ENCODE measurements around the gene ZNF121.
"Not testable (repeated sequence)": the region's sequence is repeated elsewhere in the genome, so short reads cannot be mapped to it uniquely, and the experiment has no call there.

ZNF121 gene

GRCh38 chr19:9584073-9584833 lies at the start of gene ZNF121:
Gene ZNF121 (minus strand): TSS chr19:9584504. CDS start chr19:9568097, 16,407 bp downstream.
- peak; percentile 91 to 92 for DNase-seq

DNA sequence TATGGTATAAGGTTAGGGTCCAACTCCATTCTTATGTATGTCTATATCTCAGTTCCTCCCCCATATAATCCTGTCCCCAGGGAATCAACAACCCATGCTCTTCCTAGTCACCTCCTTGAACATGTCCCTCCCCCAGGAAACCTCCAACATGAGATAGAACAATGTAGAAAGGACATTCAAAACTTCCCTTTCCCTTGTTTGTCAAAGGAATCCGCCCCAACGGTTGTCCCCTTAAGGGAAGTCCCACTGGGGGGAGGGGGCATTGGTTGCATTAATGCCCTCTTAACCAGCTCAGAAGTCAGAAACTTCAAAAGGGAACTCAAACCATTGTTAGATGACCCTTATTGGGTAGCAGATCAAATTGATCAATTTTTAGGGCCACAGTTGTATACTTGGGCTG lies 43.6 kb upstream of the ZNF121 start:
- DNase-seq = no peak

DNA sequence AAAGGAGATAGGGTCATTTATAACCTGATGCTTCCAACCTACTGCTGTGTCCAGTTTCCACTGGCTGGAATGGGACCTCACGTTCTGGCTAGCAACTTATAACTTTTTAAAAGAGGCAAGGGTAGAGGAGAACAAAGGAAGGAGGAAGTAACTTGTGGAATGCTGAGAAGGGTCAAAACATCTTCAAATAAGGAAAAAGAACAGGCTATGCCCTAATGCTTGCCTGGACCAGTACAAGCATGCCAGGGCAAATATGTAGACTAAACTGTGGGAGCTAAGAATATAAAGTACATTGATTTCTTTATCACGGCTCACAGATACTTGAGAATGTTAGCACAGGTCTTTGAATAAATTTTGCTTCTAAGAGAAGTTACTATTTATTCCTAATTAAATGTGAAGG lies 38.2 kb upstream of the ZNF121 start:
- no peak for DNase-seq

- DNase-seq = peak; percentile 77 to 91
Measured at GRCh38 chr19:9621156-9622037, 37.1 kb upstream of the ZNF121 start, which contains the start of gene ZNF561. Gene ZNF561 (minus strand): TSS chr19:9621232. CDS start chr19:9619456, 1,776 bp downstream.

DNA sequence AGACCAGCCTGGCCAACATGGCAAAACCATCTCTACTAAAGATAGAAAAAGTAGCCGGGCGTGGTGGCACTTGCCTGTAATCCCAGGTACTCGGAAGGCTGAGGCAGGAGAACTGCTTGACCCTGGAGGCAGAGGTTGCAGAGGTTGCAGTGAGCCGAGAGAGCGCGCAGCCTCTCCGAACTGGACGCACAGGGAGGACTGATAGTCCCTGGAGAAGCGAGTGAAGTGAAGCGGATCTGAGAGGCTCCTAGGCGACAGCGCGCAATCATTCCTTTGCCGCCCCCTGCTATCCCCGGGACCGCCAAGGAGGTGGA lies 36.5 kb upstream of the ZNF121 start:
- no peak for DNase-seq

GRCh38 chr19:9615844-9616243 lies 31.5 kb upstream of the ZNF121 start:
- no peak for DNase-seq

DNA sequence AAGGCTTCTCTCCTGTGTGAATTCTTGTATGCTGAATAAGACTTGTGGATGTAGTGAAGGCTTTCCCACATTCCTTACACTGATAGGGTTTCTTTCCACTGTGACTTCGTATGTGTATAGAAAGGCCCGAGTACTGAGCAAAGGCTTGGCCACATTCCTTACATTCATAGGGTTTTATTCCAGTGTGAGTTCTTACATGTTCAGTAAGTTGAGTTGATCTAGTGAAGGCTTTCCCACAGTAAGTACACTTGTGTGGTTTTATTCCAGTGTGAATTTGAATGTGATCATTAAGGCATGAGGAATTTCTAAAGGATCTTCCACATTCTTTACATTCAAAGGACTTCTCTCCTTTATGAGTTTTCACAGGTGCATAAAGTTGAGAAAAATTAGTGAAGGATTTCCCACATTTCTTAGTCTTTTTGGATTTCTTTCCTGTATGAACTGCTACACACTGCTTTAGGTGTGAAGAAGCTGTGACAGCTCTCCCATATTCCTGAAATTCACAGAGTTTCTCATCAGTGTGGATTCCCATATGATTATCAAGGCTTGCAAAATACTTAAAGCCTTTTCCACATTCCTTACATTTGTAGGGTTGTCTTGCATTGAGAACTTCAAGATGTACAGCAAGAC lies 26.3 kb upstream of the ZNF121 start:
- no peak for DNase-seq

DNA sequence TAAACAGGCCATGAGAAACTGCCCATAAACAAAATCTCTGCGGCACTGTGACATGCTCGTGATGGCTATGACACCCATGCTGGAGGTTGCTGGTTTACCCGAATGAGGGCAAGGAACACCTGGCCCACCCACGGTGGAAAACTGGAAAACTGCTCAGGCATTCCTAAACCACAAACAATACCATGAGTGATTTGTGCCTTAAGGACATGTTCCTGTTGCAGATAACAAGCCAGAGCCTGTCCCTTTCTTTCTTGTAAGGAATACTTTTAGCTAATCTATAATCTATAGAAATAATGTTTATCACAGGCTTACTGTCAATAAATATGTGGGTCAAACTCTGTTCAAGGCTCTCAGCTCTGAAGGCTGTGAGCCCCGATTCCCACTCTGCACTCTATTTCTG lies 24.6 kb upstream of the ZNF121 start:
- no peak for DNase-seq

DNA sequence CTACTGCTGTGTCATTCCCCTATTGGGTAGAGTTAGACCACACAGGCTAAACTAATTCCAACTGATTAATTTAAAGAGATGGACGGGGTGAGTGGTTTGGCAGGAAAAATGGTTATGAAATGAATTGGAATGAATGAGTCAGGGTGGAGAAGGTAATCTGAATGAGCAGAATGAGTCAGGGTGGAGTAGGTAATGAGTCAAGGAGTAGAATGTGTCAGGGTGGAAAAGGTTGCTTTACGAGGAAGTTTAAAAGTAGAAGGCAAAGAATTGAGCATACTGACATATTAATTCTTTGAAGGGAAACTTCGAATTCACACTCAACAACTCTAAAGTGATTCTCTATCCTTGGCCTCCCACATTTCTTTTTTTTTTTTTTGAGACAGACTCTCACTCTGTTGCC lies 12.7 kb upstream of the ZNF121 start:
- DNase-seq = no peak

GRCh38 chr19:9586764-9587163 lies 2.5 kb upstream of the ZNF121 start:
- DNase-seq = peak; percentile 25 to 64

DNA sequence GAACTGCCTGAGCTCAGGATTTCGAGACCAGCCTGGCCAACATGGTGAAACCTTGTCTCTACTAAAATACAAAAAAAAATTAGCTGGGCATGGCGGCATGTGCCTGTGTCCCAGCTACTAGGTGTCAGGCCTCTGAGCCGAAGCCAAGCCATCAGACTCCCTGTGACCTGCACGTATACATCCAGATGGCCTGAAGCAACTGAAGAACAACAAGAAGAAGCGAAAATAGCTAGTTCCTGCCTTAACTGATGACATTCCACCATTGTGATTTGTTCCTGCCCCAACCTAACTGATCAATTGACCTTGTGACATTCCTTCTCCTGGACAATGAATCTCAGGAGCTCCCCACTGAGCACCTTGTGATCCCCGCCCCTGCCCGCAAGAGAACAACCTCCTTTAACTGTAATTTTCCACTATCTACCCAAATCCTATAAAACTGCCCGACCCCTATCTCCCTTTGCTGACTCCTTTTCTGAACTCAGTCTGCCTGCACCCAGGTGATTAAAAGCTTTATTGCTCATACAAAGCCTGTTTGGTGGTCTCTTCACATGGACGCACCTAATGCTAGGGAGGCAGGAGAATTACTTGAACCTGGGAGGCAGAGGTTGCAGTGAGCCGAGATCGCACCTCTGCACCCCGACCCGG lies 2.1 kb downstream of the ZNF121 start:
- not testable (repeated sequence) for DNase-seq

DNA sequence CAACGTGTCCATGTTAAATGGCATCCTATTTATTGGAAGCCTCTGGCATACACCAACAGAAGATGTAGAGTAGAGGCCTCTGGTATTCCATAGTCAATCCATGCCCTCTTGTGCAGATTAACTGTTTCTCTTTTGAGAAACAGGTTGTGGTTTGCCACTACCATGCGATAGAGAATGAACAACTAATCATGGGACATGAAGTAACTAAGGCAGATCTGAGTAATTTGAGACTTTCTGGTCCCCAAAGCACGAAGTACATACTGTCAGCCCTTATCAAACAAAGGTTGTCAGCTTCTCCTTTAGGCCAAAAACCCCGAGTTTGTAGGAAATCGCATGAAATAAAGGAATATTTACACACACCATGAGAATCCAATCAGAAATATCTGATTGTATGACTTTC lies 3.6 kb downstream of the ZNF121 start:
- no peak for DNase-seq

GRCh38 chr19:9570255-9570654 lies 14.0 kb downstream of the ZNF121 start:
- DNase-seq = no peak

DNA sequence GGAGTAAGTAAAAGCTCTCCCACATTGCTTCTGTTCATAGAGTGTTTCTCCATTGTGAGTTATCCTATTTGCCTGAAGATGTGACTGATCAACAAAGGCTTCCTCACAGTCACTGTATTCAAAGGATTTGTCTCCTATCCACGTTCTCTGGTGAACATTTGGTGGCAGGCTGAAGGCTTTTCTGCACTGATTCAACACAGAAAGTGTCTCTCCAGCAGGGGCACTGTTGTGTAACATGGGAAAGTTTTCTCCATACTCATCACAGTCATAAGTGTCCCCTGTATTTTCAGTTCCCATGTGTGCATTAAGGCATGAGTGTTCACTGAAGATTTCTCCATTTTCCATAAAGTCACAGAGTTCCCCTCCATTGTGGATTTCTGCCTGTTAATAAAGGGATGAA lies 17.6 kb downstream of the ZNF121 start:
- no peak for DNase-seq

DNA sequence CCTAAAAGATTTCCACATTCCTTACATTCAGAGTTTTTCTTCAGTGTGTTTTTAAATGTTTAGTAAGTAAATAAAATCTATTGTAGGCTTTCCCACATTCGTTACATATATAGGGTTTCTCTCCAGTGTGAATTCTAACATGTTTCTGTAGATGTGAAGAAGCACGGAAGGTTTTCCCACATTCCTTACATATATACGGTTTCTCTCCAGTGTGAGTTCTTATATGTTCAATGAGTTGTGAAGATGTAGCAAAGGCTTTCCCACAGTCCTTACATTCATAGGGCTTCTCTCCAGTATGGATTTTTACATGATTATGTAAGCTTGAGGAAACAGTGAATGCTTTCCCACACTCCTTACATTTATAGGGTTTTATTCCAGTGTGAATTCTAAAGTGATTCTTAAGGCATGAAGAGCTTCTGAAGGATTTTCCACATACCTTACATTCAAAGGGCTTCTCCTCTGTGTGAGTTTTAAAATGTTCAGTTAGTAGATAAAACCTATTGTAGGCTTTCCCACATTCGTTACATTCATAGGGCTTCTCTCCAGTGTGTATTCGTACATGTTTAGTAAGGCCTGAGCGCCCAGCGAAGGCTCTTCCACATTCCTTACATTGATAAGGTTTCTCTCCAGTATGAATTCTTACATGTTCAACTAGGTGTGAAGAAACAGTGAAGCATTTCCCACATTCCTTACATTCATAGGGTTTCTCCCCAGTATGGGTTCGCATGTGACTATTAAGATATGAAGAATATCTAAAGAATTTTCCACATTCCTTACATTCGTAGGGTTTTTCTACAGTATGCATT lies 18.2 kb downstream of the ZNF121 start:
- no peak for DNase-seq

GRCh38 chr19:9552536-9553274 lies 31.6 kb downstream of the ZNF121 start:
- no peak for DNase-seq

DNA sequence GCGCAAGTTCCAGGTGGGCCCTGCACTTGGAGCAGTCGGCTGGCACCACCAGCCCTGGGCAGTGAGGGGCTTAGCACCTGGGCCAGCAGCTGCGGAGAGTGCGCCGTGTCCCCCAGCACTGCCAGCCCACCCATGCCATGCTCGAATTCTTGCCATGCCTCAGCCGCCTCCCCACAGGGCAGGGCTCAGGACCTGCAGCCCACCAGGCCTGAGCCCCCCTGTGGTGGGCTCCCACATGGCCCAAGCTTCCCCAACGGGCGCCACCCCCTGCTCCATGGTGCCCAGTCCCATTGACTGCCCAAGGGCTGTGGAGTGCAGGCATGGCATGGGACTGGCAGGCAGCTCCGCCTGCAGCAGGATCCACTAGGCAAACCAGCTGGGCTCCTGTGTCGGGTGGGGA lies 36.4 kb downstream of the ZNF121 start:
- DNase-seq = no peak

DNA sequence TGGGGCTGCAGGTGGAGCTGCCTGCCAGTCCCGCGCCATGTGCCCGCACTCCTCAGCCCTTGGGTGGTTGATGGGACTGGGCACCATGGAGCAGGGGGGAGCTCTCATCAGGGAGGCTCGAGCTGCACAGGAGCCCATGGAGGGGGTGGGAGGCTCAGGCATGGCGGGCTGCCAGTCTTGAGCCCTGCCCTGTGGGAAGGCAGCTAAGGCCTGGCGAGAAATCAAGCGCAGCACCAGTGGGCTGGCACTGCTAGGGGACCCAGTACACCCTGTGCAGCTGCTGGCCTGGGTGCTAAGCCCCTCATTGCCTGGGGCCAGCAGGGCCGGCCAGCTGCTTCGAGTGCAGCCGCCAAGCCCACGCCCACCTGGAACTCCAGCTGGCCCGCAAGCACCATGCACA lies 43.0 kb downstream of the ZNF121 start:
- DNase-seq = not testable (repeated sequence)

- DNase-seq = not testable (repeated sequence)
Measured at GRCh38 chr19:9539921-9540320, 44.4 kb downstream of the ZNF121 start.

- not testable (repeated sequence) for DNase-seq
Measured at GRCh38 chr19:9539201-9539600, 45.1 kb downstream of the ZNF121 start.

All from NCI-H446 (cell line).